Measurements from ENCODE around the gene CLPSL1.

Gene CLPSL1

DNA sequence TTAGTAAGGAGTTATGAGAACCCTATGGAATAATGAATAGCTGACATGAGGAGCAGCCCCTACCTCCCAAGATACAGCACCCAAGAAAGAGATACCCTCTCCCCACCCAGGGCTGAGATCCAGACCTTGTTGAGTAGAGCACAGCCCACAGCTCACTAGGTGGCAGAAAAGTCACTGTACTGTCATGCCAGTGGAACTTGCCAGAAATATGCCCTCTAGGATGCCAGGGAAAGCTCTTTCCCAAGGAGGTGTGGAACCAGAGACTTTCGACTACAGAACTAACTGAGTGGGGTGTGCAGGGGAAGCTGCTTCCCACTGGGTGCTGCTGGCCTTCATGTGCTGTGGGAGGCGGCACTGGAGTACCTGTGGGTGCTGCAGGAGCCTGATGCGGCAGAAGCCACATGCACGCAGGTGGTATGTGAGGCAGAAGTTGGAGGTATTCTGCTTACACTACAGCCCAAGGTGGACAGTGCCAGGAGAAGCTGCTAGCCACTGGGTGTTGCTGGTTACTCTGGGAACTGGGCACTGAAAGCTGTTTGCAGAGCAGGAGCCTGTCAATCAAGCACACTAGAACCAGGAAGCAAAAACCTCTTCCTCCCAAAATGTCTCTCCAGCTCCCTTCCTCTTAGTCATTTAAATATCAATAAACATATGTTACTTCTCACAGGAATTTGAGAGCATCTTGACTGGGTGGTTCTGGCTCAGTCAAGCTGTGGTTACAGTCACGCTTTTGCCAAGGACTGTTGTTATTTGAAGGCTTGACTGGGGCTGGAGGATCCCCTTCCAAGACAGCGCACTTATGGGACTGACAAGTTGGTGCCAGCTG lies 26.2 kb upstream of the CLPSL1 start:
- H3K4me1 Mint-ChIP-seq = no peaks in the 10 kb centered on the region
- H3K9me3 Mint-ChIP-seq = no peaks in the 10 kb centered on the region
- TF ChIP-seq CTCF (IDR thresholded peaks at IDR 0.05; ENCODE audit: unreplicated experiment in 3 of 3) = no peak
- no peaks in the 10 kb centered on the region for H3K36me3 Mint-ChIP-seq (ENCODE audit: low read depth)
- H3K27ac Mint-ChIP-seq = no peak overlapping the region
- H3K4me3 Mint-ChIP-seq = no peak overlapping the region
- H3K27me3 Mint-ChIP-seq (ENCODE audit: low read depth) = peaks cover 11% of the 10 kb centered on the region

- H3K36me3 Mint-ChIP-seq (ENCODE audit: low read depth) = no peaks in the 10 kb centered on the region
- no peak overlapping the region for H3K27ac Mint-ChIP-seq
- no peak for TF ChIP-seq CTCF (IDR thresholded peaks at IDR 0.05; ENCODE audit: unreplicated experiment in 3 of 3)
- H3K4me3 Mint-ChIP-seq = no peak overlapping the region
- H3K9me3 Mint-ChIP-seq = no peaks in the 10 kb centered on the region
- no peaks in the 10 kb centered on the region for H3K4me1 Mint-ChIP-seq
- H3K27me3 Mint-ChIP-seq (ENCODE audit: low read depth) = peaks cover 16% of the 10 kb centered on the region
These were observed 25.4 kb upstream of the CLPSL1 start for GRCh38 chr6:35755278-35755924.

- H3K4me3 Mint-ChIP-seq = no peak overlapping the region
- peak in 1 of 3 experiments; percentile 44 for TF ChIP-seq CTCF (IDR thresholded peaks at IDR 0.05; ENCODE audit: unreplicated experiment in 3 of 3)
- no peaks in the 10 kb centered on the region for H3K36me3 Mint-ChIP-seq (ENCODE audit: low read depth)
- H3K27ac Mint-ChIP-seq = no peak overlapping the region
- no peaks in the 10 kb centered on the region for H3K9me3 Mint-ChIP-seq
- peaks cover 31% of the 10 kb centered on the region for H3K27me3 Mint-ChIP-seq (ENCODE audit: low read depth)
- no peaks in the 10 kb centered on the region for H3K4me1 Mint-ChIP-seq
These were observed 23.2 kb upstream of the CLPSL1 start for GRCh38 chr6:35757456-35758123.

- TF ChIP-seq CTCF (IDR thresholded peaks at IDR 0.05; ENCODE audit: unreplicated experiment in 3 of 3) = no peak
- Mint-ChIP-seq H3K27me3 (ENCODE audit: low read depth) (peaks cover 49% of the 10 kb centered on the region), H3K4me1 (peaks cover 7% of the 10 kb centered on the region), H3K9me3 (no peaks in the 10 kb centered on the region), H3K36me3 (ENCODE audit: low read depth) (no peaks in the 10 kb centered on the region), H3K27ac (no peak overlapping the region), H3K4me3 (no peak overlapping the region)
These were observed 21.4 kb upstream of the CLPSL1 start for GRCh38 chr6:35759426-35759825.

- peaks cover 7% of the 10 kb centered on the region for H3K4me1 Mint-ChIP-seq
These were observed 15.1 kb upstream of the CLPSL1 start for GRCh38 chr6:35765739-35766138.

More at GRCh38 chr6:35765739-35766138, 15.1 kb upstream of the CLPSL1 start:
- Mint-ChIP-seq H3K9me3 (no peaks in the 10 kb centered on the region), H3K36me3 (ENCODE audit: low read depth) (no peaks in the 10 kb centered on the region), H3K4me3 (no peak overlapping the region), H3K27ac (no peak overlapping the region), H3K27me3 (ENCODE audit: low read depth) (peaks cover 68% of the 10 kb centered on the region)
- TF ChIP-seq CTCF (IDR thresholded peaks at IDR 0.05; ENCODE audit: unreplicated experiment in 3 of 3) = no peak

All from nephron (organoid).